ENCODE results near the gene RIC8A. TPM values are rescaled to one million over a fixed set of nuclear protein-coding genes. Genes with fewer than 3 reads are reported as not detected.

Gene RIC8A
- total RNA-seq, 2 experiments from 2014 or later = 105 to 111 TPM

- H3K4me1 Mint-ChIP-seq = peaks cover 3% of the 10 kb centered on the region
- no peaks in the 10 kb centered on the region for H3K27me3 Mint-ChIP-seq
- no peak overlapping the region for H3K27ac Mint-ChIP-seq
- no peaks in the 10 kb centered on the region for H3K36me3 Mint-ChIP-seq
- H3K4me3 Mint-ChIP-seq = no peak overlapping the region
- no peaks in the 10 kb centered on the region for H3K9me3 Mint-ChIP-seq
- no peak for DNase-seq
Measured at GRCh38 chr11:259413-259812, 51.9 kb downstream of the RIC8A start.

- no peak overlapping the region for H3K4me3 Mint-ChIP-seq
- H3K27ac Mint-ChIP-seq = no peak overlapping the region
- no peaks in the 10 kb centered on the region for H3K9me3 Mint-ChIP-seq
- no peak for DNase-seq
- H3K36me3 Mint-ChIP-seq = peaks cover 1% of the 10 kb centered on the region
- H3K4me1 Mint-ChIP-seq = peaks cover 5% of the 10 kb centered on the region
- H3K27me3 Mint-ChIP-seq = no peaks in the 10 kb centered on the region
Measured at GRCh38 chr11:261624-262023, 54.1 kb downstream of the RIC8A start.

Other genes with a start within 250 kb of the RIC8A start
- not detected for gene SCGB1C1, start 14.6 kb upstream of the RIC8A start, total RNA-seq
- gene BET1L, start 309 bp upstream of the RIC8A start, total RNA-seq = 10 to 100 TPM; 44.0 to 45.5 TPM
- gene SIRT3, start 28.6 kb downstream of the RIC8A start, total RNA-seq = 10 to 100 TPM; 18.6 to 20.5 TPM
- gene PSMD13, start 29.3 kb downstream of the RIC8A start, total RNA-seq = 100 to 1,000 TPM; 235 to 239 TPM
- gene NLRP6, start 70.7 kb downstream of the RIC8A start, total RNA-seq = 1 to 10 TPM; 3.7 to 3.8 TPM
- 100 to 1,000 TPM; 206 to 209 TPM for gene PGGHG, start 81.4 kb downstream of the RIC8A start, total RNA-seq
- gene IFITM5, start 91.8 kb downstream of the RIC8A start, total RNA-seq = not detected
- 100 to 1,000 TPM; 474 to 496 TPM for gene IFITM2, start 100.1 kb downstream of the RIC8A start, total RNA-seq
- 100 to 1,000 TPM; 345 to 356 TPM for gene IFITM1, start 106.3 kb downstream of the RIC8A start, total RNA-seq
- gene IFITM3, start 113.2 kb downstream of the RIC8A start, total RNA-seq = 10 to 100 TPM; 93.0 to 96.1 TPM
- 1 to 10 TPM; 1.1 to 1.9 TPM for gene B4GALNT4, start 161.8 kb downstream of the RIC8A start, total RNA-seq
- gene PKP3, start 186.5 kb downstream of the RIC8A start, total RNA-seq = not detected
- gene SIGIRR, start 207.3 kb downstream of the RIC8A start, total RNA-seq = 10 to 100 TPM; 26.4 to 27.2 TPM
- gene ANO9, start 234.3 kb downstream of the RIC8A start, total RNA-seq = 10 to 100 TPM; 22.2 to 22.9 TPM
- gene PTDSS2, start 242.6 kb downstream of the RIC8A start, total RNA-seq = 10 to 100 TPM; 17.3 to 18.2 TPM

All from activated naive CD8-positive, alpha-beta T cell treated with anti-CD3 and anti-CD28 coated beads for 36 hours (primary cell).